ENCODE measurements around the gene SKIDA1. TPM values are rescaled to one million over a fixed set of nuclear protein-coding genes. Genes with fewer than 3 reads are reported as not detected.

SKIDA1 gene
- total and polyA plus RNA-seq, 2 of the 4 experiments (the other 2 are of a cell fraction), result 0.36 to 0.72 TPM

GRCh38 chr10:21530168-21530567, 4.7 kb upstream of the SKIDA1 start:
- H3K56ac ChIP-seq (ENCODE audit: extremely low read depth, insufficient read depth, low read length), result no peak overlapping the region
- H2BK5ac ChIP-seq (ENCODE audit: low read depth, low read length, poor library complexity, severe bottlenecking), result no peak overlapping the region
- no peak overlapping the region for H2AFZ ChIP-seq (replicated peaks; ENCODE audit: low read length, poor library complexity)
- no TSS peak for BruUV-seq (replicated peaks)
- H4K91ac ChIP-seq (ENCODE audit: insufficient read depth, low read depth, low read length), result no peak overlapping the region
- H4K20me1 ChIP-seq (ENCODE audit: insufficient read depth, low read length), result no peaks in the 10 kb centered on the region
- no peak overlapping the region for H2BK15ac ChIP-seq (ENCODE audit: low read depth, low read length)
- no peak overlapping the region for H3K4ac ChIP-seq (ENCODE audit: low read depth, low read length)
- no peak overlapping the region for H4K8ac ChIP-seq (ENCODE audit: low read depth in 2 of 2, low read length in 2 of 2)
- H3K14ac ChIP-seq (replicated peaks; ENCODE audit: low read depth, low read length), result no peak overlapping the region
- ChIA-PET CTCF (no interaction called here), POLR2A (ENCODE audit: unreplicated experiment) (no interaction called here)
- peaks cover 2 to 5% of the 10 kb centered on the region in 2 experiments; a peak in 3 of 4 replicates for H3K79me1 ChIP-seq (ENCODE audit: low read depth in 1 of 2, low read length in 2 of 2)
- dilution Hi-C loops (cut with HindIII; ENCODE audit: low sequenced_read_pairs, unreplicated experiment), result no loop called here
- intact Hi-C loops (cut with micrococcal nuclease), result no loop called here
- H3K36me3 ChIP-seq (ENCODE audit: control insufficient read depth, insufficient read depth, low read length), result no peaks in the 10 kb centered on the region
- no peaks in the 10 kb centered on the region for H3K27me3 ChIP-seq (ENCODE audit: control insufficient read depth, insufficient read depth, low read length)
- no peaks in the 10 kb centered on the region for H3K4me1 ChIP-seq (ENCODE audit: control insufficient read depth, insufficient read depth, low read length)
- no peak overlapping the region for H2BK120ac ChIP-seq (ENCODE audit: low read depth, low read length)
- no peak for DNase-seq
- H3K18ac ChIP-seq (ENCODE audit: low read depth, low read length), result no peak overlapping the region
- no peak overlapping the region for H2AK9ac ChIP-seq (replicated peaks; ENCODE audit: low read depth, low read length, poor library complexity)
- no peak overlapping the region for H3K9ac ChIP-seq (ENCODE audit: low read depth, low read length)
- in situ Hi-C loops (cut with MboI; ENCODE audit: low sequenced_read_pairs), result no loop called here
- no peak overlapping the region for H3K23ac ChIP-seq (ENCODE audit: low read depth, low read length)
- H3K9me3 ChIP-seq (ENCODE audit: control insufficient read depth, insufficient read depth, low read length), result no peaks in the 10 kb centered on the region
- no peak for ATAC-seq (ENCODE audit: low read depth)
- TF ChIP-seq CHD1 (IDR thresholded peaks at IDR 0.05; ENCODE audit: low read depth, low read length) (no peak), POLR2A (IDR thresholded peaks at IDR 0.05; ENCODE audit: low read depth, low read length) (no peak), MXI1 (IDR thresholded peaks at IDR 0.05; ENCODE audit: borderline replicate concordance, low read depth, low read length) (no peak), ELK1 (IDR thresholded peaks at IDR 0.05; ENCODE audit: borderline replicate concordance, low read depth, low read length) (no peak), CEBPB (IDR thresholded peaks at IDR 0.05; ENCODE audit: low read depth, low read length) (no peak), RFX5 (IDR thresholded peaks at IDR 0.05; ENCODE audit: low read depth, low read length) (no peak), NFE2L2 (IDR thresholded peaks at IDR 0.05; ENCODE audit: low read depth, low read length) (no peak), RCOR1 (IDR thresholded peaks at IDR 0.05; ENCODE audit: insufficient replicate concordance, low read length) (no peak)
- TF ChIP-seq, protein P1, sequence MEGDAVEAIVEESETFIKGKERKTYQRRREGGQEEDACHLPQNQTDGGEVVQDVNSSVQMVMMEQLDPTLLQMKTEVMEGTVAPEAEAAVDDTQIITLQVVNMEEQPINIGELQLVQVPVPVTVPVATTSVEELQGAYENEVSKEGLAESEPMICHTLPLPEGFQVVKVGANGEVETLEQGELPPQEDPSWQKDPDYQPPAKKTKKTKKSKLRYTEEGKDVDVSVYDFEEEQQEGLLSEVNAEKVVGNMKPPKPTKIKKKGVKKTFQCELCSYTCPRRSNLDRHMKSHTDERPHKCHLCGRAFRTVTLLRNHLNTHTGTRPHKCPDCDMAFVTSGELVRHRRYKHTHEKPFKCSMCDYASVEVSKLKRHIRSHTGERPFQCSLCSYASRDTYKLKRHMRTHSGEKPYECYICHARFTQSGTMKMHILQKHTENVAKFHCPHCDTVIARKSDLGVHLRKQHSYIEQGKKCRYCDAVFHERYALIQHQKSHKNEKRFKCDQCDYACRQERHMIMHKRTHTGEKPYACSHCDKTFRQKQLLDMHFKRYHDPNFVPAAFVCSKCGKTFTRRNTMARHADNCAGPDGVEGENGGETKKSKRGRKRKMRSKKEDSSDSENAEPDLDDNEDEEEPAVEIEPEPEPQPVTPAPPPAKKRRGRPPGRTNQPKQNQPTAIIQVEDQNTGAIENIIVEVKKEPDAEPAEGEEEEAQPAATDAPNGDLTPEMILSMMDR (conservative IDR thresholded peaks at IDR 0.05; ENCODE audit: low read depth, low read length), result no peak
- no peak overlapping the region for H3K4me2 ChIP-seq (ENCODE audit: low read depth, low read length)
- no peak overlapping the region for H3K27ac ChIP-seq (ENCODE audit: insufficient read depth, low read length)
- no peaks in the 10 kb centered on the region for H3K9me1 ChIP-seq (ENCODE audit: insufficient read depth, low read length)
- H3K4me3 ChIP-seq (ENCODE audit: insufficient read depth, low read depth, low read length), result no peak overlapping the region
- H4K5ac ChIP-seq (ENCODE audit: low read depth, low read length), result no peak overlapping the region
- no peak overlapping the region for H2AK5ac ChIP-seq (ENCODE audit: low read depth, low read length)
- WGBS, 2 experiments (ENCODE audit: extremely low coverage in 2 of 2, insufficient read length in 1 of 2), result no CpG with 5 or more reads among the region's 1 CpG
- H2BK20ac ChIP-seq (ENCODE audit: low read depth, low read length), result no peak overlapping the region
